Loucy (cell line): Measurements from ENCODE around the gene ABL2.
A peak's percentile ranks its signal among the peaks of the same experiment; 100 is the strongest.

Experiments used
- H2AFZ ChIP-seq: fragments of 200-600 bp; sonication (generic); 2 replicates; pipeline ENCODE4 v1.6.0; 2016; ENCODE audit warnings: antibody characterized with exemption, mild to moderate bottlenecking, low read length, moderate library complexity
- H3F3A ChIP-seq: fragments of 200-600 bp; 2 replicates; pipeline ENCODE4 v1.6.0; 2016; ENCODE audit warnings: antibody characterized with exemption, low read depth, mild to moderate bottlenecking
- H3K27me3 ChIP-seq: fragments of 200-600 bp; sonication (generic); 2 replicates; pipeline ENCODE4 v1.6.1; 2014; ENCODE audit warnings: low read length, mild to moderate bottlenecking; ENCODE audit not compliant: insufficient read depth, poor library complexity, severe bottlenecking
- H3K36me3 ChIP-seq: fragments of 200-600 bp; sonication (generic); 2 replicates; pipeline ENCODE4 v1.6.1; 2016; ENCODE audit warnings: low read length; ENCODE audit not compliant: insufficient read depth
- H3K4me1 ChIP-seq: fragments of 200-600 bp; sonication (generic); 2 replicates; pipeline ENCODE4 v1.5.1; 2014; ENCODE audit warnings: low read length, mild to moderate bottlenecking; ENCODE audit not compliant: insufficient read depth, poor library complexity, severe bottlenecking
- H3K4me2 ChIP-seq: fragments of 200-600 bp; sonication (generic); 2 replicates; pipeline ENCODE4 v1.6.0; 2014; ENCODE audit warnings: antibody characterized with exemption, low read length, low read depth, mild to moderate bottlenecking; ENCODE audit not compliant: poor library complexity, severe bottlenecking
- H3K4me3 ChIP-seq: fragments of 200-600 bp; sonication (generic); 2 replicates; pipeline ENCODE4 v1.5.1; 2014; ENCODE audit warnings: low read length, mild to moderate bottlenecking, mixed read lengths; ENCODE audit not compliant: poor library complexity, severe bottlenecking
- H3K79me2 ChIP-seq: fragments of 200-600 bp; sonication (generic); 2 replicates; pipeline ENCODE4 v1.6.1; 2014; ENCODE audit warnings: low read length; ENCODE audit not compliant: insufficient read depth
- H3K9ac ChIP-seq: fragments of 200-600 bp; sonication (generic); 2 replicates; pipeline ENCODE4 v1.6.0; 2014; ENCODE audit warnings: mild to moderate bottlenecking, low read depth, low read length, moderate library complexity; ENCODE audit not compliant: poor library complexity, severe bottlenecking
- H3K9me2 ChIP-seq: fragments of 200-600 bp; sonication (generic); replicated peaks from 2 replicates; pipeline ENCODE4 v1.6.1; 2016; ENCODE audit warnings: low read depth, low read length, mixed read lengths
- H3K9me3 ChIP-seq: fragments of 200-600 bp; sonication (generic); 2 replicates; pipeline ENCODE4 v1.6.1; 2014; ENCODE audit warnings: mild to moderate bottlenecking, antibody characterized with exemption, low read length, low read depth; ENCODE audit not compliant: insufficient read depth
- H4K20me1 ChIP-seq: fragments of 200-600 bp; sonication (generic); 2 replicates; pipeline ENCODE4 v1.6.0; 2014; ENCODE audit warnings: antibody characterized with exemption, low read length, mild to moderate bottlenecking; ENCODE audit not compliant: insufficient read depth, poor library complexity, severe bottlenecking
- EZH2phosphoT487 ChIP-seq: fragments of 200-600 bp; IDR thresholded peaks from 2 replicates; pipeline ENCODE4 v1.6.1; 2018; ENCODE audit warnings: antibody characterized with exemption, mild to moderate bottlenecking, moderate library complexity, borderline replicate concordance
- TF ChIP-seq, protein P1 (sequence below): fragments of 200-600 bp; sonication (generic); conservative IDR thresholded peaks from 2 replicates; pipeline ENCODE4 v1.5.1; 2014; ENCODE audit warnings: mild to moderate bottlenecking, antibody characterized with exemption, low read length

Gene ABL2

DNA sequence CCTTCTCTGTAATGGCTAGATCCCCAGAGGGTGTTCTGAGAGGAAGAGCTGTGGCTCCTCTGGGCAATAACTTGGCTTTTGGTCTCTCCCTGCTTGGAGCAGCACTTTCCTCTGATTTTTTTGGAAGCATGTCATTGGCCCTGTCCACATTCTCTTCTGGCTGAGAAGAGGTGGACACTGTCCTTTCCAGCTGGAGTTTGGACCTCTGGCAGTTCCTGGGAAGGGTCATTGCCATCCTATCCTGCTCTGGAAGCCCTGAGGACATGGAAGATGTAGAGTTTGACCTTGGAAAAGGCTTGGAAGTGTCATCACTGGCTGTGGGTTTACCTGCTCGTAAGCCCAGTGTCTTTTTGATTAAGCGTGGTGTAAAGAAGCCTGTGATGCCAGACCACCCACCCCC lies 120.8 kb downstream of the ABL2 start:
- H3K4me3 ChIP-seq: peak overlapping the region; percentile 64
- no peaks in the 10 kb centered on the region for H3F3A ChIP-seq
- H3K4me2 ChIP-seq: peak overlapping the region; percentile 56
- no peaks in the 10 kb centered on the region for H3K9me3 ChIP-seq
- no peaks in the 10 kb centered on the region for H4K20me1 ChIP-seq
- peaks cover 34% of the 10 kb centered on the region for H3K4me1 ChIP-seq
- H3K9ac ChIP-seq: peak overlapping the region; percentile 67
- TF ChIP-seq EZH2phosphoT487: no peak
- TF ChIP-seq, protein P1, sequence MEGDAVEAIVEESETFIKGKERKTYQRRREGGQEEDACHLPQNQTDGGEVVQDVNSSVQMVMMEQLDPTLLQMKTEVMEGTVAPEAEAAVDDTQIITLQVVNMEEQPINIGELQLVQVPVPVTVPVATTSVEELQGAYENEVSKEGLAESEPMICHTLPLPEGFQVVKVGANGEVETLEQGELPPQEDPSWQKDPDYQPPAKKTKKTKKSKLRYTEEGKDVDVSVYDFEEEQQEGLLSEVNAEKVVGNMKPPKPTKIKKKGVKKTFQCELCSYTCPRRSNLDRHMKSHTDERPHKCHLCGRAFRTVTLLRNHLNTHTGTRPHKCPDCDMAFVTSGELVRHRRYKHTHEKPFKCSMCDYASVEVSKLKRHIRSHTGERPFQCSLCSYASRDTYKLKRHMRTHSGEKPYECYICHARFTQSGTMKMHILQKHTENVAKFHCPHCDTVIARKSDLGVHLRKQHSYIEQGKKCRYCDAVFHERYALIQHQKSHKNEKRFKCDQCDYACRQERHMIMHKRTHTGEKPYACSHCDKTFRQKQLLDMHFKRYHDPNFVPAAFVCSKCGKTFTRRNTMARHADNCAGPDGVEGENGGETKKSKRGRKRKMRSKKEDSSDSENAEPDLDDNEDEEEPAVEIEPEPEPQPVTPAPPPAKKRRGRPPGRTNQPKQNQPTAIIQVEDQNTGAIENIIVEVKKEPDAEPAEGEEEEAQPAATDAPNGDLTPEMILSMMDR: no peak
- no peak overlapping the region for H2AFZ ChIP-seq
- no peaks in the 10 kb centered on the region for H3K79me2 ChIP-seq
- H3K36me3 ChIP-seq: peaks cover 23% of the 10 kb centered on the region; the same call in 1 of the 2 replicates
- no peaks in the 10 kb centered on the region for H3K27me3 ChIP-seq
- no peaks in the 10 kb centered on the region for H3K9me2 ChIP-seq

DNA sequence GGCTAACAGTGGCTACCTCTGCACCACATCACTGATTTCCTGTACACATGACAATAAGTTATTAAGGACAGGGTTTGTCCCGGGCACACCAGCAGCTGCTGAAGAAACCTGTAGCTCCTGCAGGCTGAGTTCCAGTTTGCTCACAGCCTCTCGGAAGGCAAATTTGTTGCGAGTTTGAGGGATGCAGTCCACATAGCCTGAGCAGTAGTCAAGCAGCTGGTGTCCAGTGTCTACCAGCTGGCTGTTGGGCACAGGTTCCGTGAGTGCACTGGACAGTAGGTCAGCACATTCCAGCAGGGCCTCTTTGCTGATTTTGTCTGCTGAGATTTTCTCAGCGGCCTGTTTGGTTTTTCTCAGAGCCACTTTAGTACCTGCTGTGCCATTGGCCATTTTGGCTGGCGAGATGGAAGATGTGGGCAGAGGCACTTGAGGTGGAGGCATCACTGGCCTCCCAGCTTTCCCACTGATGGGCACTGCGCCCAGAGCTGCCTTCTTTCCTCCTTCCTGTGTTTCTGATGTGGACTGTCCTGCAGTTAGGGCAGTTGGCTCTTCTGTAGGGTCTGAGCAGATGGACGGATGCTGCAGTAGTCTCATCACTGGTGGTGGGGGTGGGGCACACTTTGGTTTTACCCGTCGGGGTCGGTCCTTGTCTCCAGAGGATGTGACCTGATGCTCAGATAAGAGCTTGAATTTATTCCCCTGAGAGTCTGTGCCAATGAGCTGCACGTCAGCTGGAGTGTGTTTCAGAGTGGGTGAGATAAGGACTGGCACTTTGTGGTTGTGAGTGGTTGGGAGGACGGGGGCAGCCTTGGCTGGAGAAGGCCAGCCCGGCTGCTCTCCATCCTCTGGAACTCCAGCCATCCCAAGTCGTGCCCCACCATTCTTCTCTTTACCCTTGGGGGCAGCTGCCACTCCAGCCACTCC lies 121.5 kb downstream of the ABL2 start:
- H3K36me3 ChIP-seq: peaks cover 23% of the 10 kb centered on the region; the same call in 1 of the 2 replicates
- no peaks in the 10 kb centered on the region for H4K20me1 ChIP-seq
- TF ChIP-seq, protein P1: no peak
- no peak for TF ChIP-seq EZH2phosphoT487
- no peaks in the 10 kb centered on the region for H3K79me2 ChIP-seq
- H3K27me3 ChIP-seq: no peaks in the 10 kb centered on the region
- H3K9me2 ChIP-seq: no peaks in the 10 kb centered on the region
- no peaks in the 10 kb centered on the region for H3K9me3 ChIP-seq
- peak overlapping the region; percentile 56 for H3K4me2 ChIP-seq
- peak overlapping the region; percentile 64 for H3K4me3 ChIP-seq
- no peak overlapping the region for H2AFZ ChIP-seq
- H3K9ac ChIP-seq: peak overlapping the region; percentile 67
- peaks cover 34% of the 10 kb centered on the region for H3K4me1 ChIP-seq
- H3F3A ChIP-seq: no peaks in the 10 kb centered on the region

DNA sequence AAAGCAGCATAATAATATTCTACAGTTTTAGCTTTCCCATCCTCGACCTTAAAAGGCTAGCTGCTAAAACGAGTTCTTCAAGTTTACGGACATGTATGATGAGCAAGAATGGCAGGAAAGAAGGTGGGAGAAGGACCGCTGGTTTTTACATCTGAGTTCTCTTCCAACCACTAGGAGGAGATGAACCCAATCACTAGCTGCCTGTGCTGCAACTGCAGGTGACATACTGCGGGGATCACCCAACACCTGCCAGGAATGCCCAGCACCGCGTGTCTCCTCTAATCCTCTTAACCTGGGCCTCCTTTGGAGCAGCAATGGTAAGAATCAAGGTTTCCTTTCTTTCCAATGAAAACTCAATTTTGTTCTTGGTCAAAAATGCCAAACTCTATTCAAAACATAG lies 124.1 kb downstream of the ABL2 start:
- no peaks in the 10 kb centered on the region for H3F3A ChIP-seq
- no peaks in the 10 kb centered on the region for H3K79me2 ChIP-seq
- peaks cover 12% of the 10 kb centered on the region; the same call in 1 of the 2 replicates for H3K36me3 ChIP-seq
- TF ChIP-seq EZH2phosphoT487: no peak
- TF ChIP-seq, protein P1: peak; percentile 62
- H3K4me2 ChIP-seq: no peak overlapping the region
- H3K4me3 ChIP-seq: no peak overlapping the region
- H3K9me2 ChIP-seq: no peaks in the 10 kb centered on the region
- H4K20me1 ChIP-seq: no peaks in the 10 kb centered on the region
- H3K9me3 ChIP-seq: no peaks in the 10 kb centered on the region
- no peak overlapping the region for H3K9ac ChIP-seq
- no peaks in the 10 kb centered on the region for H3K27me3 ChIP-seq
- H3K4me1 ChIP-seq: peaks cover 34% of the 10 kb centered on the region
- H2AFZ ChIP-seq: no peak overlapping the region
